H1 (cell line): ENCODE data around the gene TMPO. TPM values are rescaled to one million over a fixed set of nuclear protein-coding genes. Genes with fewer than 3 reads are reported as not detected.

Experiments used
- BRCA1 ChIP-seq: IDR thresholded peaks from 2 replicates; pipeline ENCODE4 v1.6.1; 2012; ENCODE audit warnings: low read depth, low read length, improper control_type of control experiment
- CBX8 ChIP-seq: fragments of 300-800, 300-1000 bp; sonication (generic); IDR thresholded peaks from 2 replicates; pipeline ENCODE4 v1.7.1; 2016; ENCODE audit warnings: low read depth, low read length, borderline replicate concordance
- CTBP2 ChIP-seq: IDR thresholded peaks from 2 replicates; pipeline ENCODE4 v1.7.0; 2011; ENCODE audit warnings: borderline replicate concordance, mild to moderate bottlenecking, moderate library complexity, mixed read lengths, low read length; ENCODE audit not compliant: insufficient read depth, insufficient read length
- GABPA ChIP-seq: IDR thresholded peaks from 2 replicates; pipeline ENCODE4 v1.6.1; 2011; ENCODE audit warnings: mild to moderate bottlenecking, low read length, moderate library complexity, borderline replicate concordance; ENCODE audit not compliant: insufficient read depth
- JUND ChIP-seq: IDR thresholded peaks from 2 replicates; pipeline ENCODE4 v1.6.1; 2011; ENCODE audit warnings: mild to moderate bottlenecking, improper control_type of control experiment, low read length
- NANOG ChIP-seq: IDR thresholded peaks from 2 replicates; pipeline ENCODE4 v1.6.1; 2011; ENCODE audit warnings: low read length, low read depth, mild to moderate bottlenecking, inconsistent platforms; ENCODE audit not compliant: insufficient read depth, poor library complexity, severe bottlenecking
- NRF1 ChIP-seq: IDR thresholded peaks from 2 replicates; pipeline ENCODE4 v1.6.1; 2011; ENCODE audit warnings: mild to moderate bottlenecking, low read depth, low read length, improper control_type of control experiment
- SP2 ChIP-seq: IDR thresholded peaks from 2 replicates; pipeline ENCODE4 v1.6.1; 2012; ENCODE audit warnings: mild to moderate bottlenecking, low read length, inconsistent platforms
- TBP ChIP-seq: IDR thresholded peaks from 2 replicates; pipeline ENCODE4 v1.6.1; 2011; ENCODE audit warnings: low read depth, low read length, improper control_type of control experiment
- polyA plus RNA-seq, 7 experiments: library from polyadenylated mRNA; depleted of rRNA in 3 of 7; stranded (reverse) in 5 of 7; unstranded in 2 of 7; fragments of >200 nt in 5 of 7; fragments of 200-250 nt in 2 of 7; gene quantifications; 1 replicate in 5 of 7; 2 replicates in 1 of 7; 4 replicates in 1 of 7; pipeline versions ENCODE4 v1.2.1 to v1.2.3, GENCODE V29; 2011 to 2013; ENCODE audit warnings: missing spikeins in 2 of 7, mixed read lengths in 2 of 7
- total RNA-seq: library from RNA; stranded (reverse); fragmentation: NEBNext Ultra II Directional; extraction: Animal tissue kit (Norgen Biotek cat#: 25700); gene quantifications from 2 replicates; pipeline ENCODE4 v1.2.1, GENCODE V29; 2021
- TF ChIP-seq, protein P1 (sequence below): IDR thresholded peaks from 2 replicates; pipeline ENCODE4 v1.6.1; 2012; ENCODE audit warnings: inconsistent platforms

Gene TMPO
- total and polyA plus RNA-seq, 2 of the 8 experiments (the other 6 are each of a cell fraction or from before 2014, with no cell fraction given), result 43.9 to 195 TPM

DNA sequence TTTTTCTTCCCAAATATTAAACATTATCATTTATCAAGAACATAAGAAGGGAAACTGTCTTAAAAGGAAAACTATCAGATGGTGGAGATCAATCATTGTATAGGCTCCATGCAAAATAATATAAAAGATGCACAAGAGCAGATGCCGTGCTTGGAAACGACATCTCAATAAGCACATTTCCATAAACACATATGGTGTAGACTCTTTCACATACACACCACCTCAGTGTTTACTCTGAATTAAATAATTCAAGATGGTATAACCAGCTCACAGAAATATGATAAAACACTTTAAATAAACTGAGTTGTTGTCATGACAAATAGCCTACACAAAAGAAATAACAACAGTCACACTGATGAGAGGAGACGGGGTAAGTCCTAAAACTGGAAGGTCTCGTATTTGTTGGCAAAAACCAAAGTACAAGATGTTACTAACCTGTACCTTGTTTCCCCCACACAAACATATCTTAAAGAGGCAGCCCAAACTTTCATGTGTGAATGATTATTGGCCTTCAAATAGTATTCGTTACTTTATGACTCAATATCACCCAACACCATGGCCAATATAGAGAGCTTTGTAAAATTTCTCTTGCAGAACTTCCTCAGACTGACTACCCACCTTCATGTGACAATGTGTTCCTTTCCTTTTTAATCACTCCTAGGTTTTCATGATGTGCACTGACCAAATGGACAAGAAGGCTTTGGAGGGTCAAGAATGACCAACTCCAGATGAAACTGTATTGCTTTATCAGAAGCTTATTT is 48.6 kb upstream of the TMPO start (continued):
- TF ChIP-seq, protein P1, sequence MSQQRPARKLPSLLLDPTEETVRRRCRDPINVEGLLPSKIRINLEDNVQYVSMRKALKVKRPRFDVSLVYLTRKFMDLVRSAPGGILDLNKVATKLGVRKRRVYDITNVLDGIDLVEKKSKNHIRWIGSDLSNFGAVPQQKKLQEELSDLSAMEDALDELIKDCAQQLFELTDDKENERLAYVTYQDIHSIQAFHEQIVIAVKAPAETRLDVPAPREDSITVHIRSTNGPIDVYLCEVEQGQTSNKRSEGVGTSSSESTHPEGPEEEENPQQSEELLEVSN, result no peak
- TF ChIP-seq GABPA (no peak), SP2 (no peak), CTBP2 (no peak), NRF1 (no peak), JUND (no peak), NANOG (no peak), CBX8 (no peak), TBP (no peak), BRCA1 (no peak)
